Suppressor macrophage treated with lipopolysaccharide for 4 hours (primary cell): ENCODE measurements around the gene DENND1B.

Experiments
- DNase-seq: peaks from one replicate; pipeline ENCODE4 v3.0.0-alpha.2; 2020

The DENND1B gene

GRCh38 chr1:197683280-197683679 is 92.0 kb downstream of the DENND1B start:
- DNase-seq: no peak

GRCh38 chr1:197680311-197680710 is 95.0 kb downstream of the DENND1B start:
- DNase-seq: no peak

- DNase-seq: no peak
These were observed 97.5 kb downstream of the DENND1B start for GRCh38 chr1:197677752-197678295.

GRCh38 chr1:197677313-197677712 is 98.0 kb downstream of the DENND1B start:
- DNase-seq: no peak

GRCh38 chr1:197675583-197676208 is 99.6 kb downstream of the DENND1B start:
- peak; percentile 12 for DNase-seq

- DNase-seq: no peak
These were observed 101.0 kb downstream of the DENND1B start for GRCh38 chr1:197674286-197674685.

- DNase-seq: no peak
These were observed 102.0 kb downstream of the DENND1B start for GRCh38 chr1:197673292-197673691.

- DNase-seq: no peak
These were observed 102.9 kb downstream of the DENND1B start for GRCh38 chr1:197672347-197672746.

- no peak for DNase-seq
These were observed 103.4 kb downstream of the DENND1B start for GRCh38 chr1:197671920-197672319.

- DNase-seq: no peak
These were observed 104.1 kb downstream of the DENND1B start for GRCh38 chr1:197671140-197671539.

GRCh38 chr1:197666769-197667285 is 108.5 kb downstream of the DENND1B start:
- no peak for DNase-seq

- no peak for DNase-seq
These were observed 110.9 kb downstream of the DENND1B start for GRCh38 chr1:197664391-197664790.

GRCh38 chr1:197663162-197663953 is 111.9 kb downstream of the DENND1B start:
- no peak for DNase-seq

GRCh38 chr1:197660389-197660788 is 114.9 kb downstream of the DENND1B start:
- DNase-seq: no peak

- peak; percentile 37 for DNase-seq
These were observed 116.1 kb downstream of the DENND1B start for GRCh38 chr1:197659171-197659570.

- DNase-seq: no peak
These were observed 126.1 kb downstream of the DENND1B start for GRCh38 chr1:197649188-197649587.

GRCh38 chr1:197638316-197638715 is 137.0 kb downstream of the DENND1B start:
- no peak for DNase-seq

GRCh38 chr1:197637406-197637805 is 137.9 kb downstream of the DENND1B start:
- no peak for DNase-seq

- DNase-seq: no peak
These were observed 141.7 kb downstream of the DENND1B start for GRCh38 chr1:197633447-197634078.

- no peak for DNase-seq
These were observed 142.6 kb downstream of the DENND1B start for GRCh38 chr1:197632651-197633050.

GRCh38 chr1:197632005-197632404 is 143.3 kb downstream of the DENND1B start:
- DNase-seq: no peak

- no peak for DNase-seq
These were observed 152.9 kb downstream of the DENND1B start for GRCh38 chr1:197622371-197622770.

GRCh38 chr1:197621761-197622160 is 153.5 kb downstream of the DENND1B start:
- DNase-seq: no peak
